ENCODE results near the gene LMNB1.
"Not testable (repeated sequence)": the region's sequence is repeated elsewhere in the genome, so short reads cannot be mapped to it uniquely, and the experiment has no call there.

Gene LMNB1

DNA sequence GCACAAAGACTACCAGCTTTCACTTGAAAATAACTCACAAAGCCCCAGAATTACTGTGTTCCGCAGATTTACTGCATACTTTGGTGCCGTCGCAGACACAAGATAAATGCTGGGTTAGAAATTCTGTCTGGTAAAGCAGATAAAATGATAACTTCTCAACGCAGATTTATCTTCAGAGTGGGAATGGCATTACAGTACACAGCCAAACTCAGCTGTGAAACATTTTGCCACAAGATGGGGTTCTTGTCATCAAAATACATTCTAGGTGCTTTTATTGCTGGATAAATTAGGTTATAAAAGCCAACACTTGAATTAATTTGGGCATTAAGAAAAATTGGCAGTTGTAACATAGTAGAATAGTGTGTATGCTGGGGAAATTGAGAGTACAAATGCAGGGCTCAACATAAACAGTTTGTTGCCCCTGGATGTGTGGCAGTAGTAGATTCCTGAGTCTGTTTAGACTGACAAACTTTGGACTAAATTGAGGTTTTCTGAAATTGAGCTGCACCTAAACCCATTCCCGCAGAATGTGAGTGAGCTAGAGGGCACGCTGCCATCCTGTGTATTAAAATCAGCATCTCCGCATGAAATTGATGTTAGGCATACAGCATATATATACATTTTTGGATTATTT, 61.1 kb downstream of the LMNB1 start:
- Histone ChIP-seq H3K36me3 (ENCODE audit: control insufficient read depth, insufficient read depth, low read length) (no peaks in the 10 kb centered on the region), H3K9me3 (ENCODE audit: control insufficient read depth, low read length) (no peaks in the 10 kb centered on the region), H3K4me3 (ENCODE audit: low read length) (no peak overlapping the region), H3K4me1 (ENCODE audit: control insufficient read depth, insufficient read depth, low read length) (no peaks in the 10 kb centered on the region), H3K27me3 (ENCODE audit: control insufficient read depth, insufficient read depth, low read length) (no peaks in the 10 kb centered on the region), H3K9ac (ENCODE audit: low read length) (no peak overlapping the region)

GRCh38 chr5:126839407-126839806, 62.5 kb downstream of the LMNB1 start:
- not testable (repeated sequence) for H3K9me3 ChIP-seq (ENCODE audit: control insufficient read depth, low read length); H3K4me3 ChIP-seq (ENCODE audit: low read length); H3K9ac ChIP-seq (ENCODE audit: low read length); H3K27me3 ChIP-seq (ENCODE audit: control insufficient read depth, insufficient read depth, low read length); H3K4me1 ChIP-seq (ENCODE audit: control insufficient read depth, insufficient read depth, low read length); H3K36me3 ChIP-seq (ENCODE audit: control insufficient read depth, insufficient read depth, low read length)

- not testable (repeated sequence) for H3K4me1 ChIP-seq (ENCODE audit: control insufficient read depth, insufficient read depth, low read length); H3K27me3 ChIP-seq (ENCODE audit: control insufficient read depth, insufficient read depth, low read length); H3K4me3 ChIP-seq (ENCODE audit: low read length); H3K9me3 ChIP-seq (ENCODE audit: control insufficient read depth, low read length); H3K9ac ChIP-seq (ENCODE audit: low read length); H3K36me3 ChIP-seq (ENCODE audit: control insufficient read depth, insufficient read depth, low read length)
Measured at GRCh38 chr5:126843375-126843774, 66.4 kb downstream of the LMNB1 start.

DNA sequence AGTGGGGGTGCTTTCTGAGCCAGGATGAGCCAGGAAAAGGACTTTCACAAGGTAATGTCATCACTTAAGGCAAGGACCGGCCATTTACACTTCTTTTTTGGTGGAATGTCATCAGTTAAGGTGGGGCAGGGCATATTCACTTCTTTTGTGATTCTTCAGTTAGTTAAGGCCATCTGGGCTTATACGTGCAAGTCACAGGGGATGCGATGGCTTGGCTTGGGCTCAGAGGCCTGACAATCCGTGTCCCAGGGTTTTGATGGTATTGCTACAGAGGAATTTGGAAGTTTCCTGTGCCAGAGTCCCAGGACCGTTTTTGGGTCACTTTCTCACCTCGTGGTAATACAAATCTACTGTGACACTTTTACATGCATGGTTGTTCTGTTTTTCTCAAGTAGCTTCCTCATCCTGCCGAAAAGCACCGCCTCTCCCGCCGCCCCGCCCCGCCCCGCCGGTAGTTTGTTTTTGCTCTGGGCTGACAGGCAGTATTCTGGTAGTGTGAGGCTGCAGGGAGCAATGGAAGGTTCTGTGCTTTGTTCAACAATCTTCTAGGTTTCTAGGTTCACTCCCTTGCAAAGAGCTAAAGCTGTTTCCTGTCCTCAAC, 68.6 kb downstream of the LMNB1 start:
- not testable (repeated sequence) for H3K4me1 ChIP-seq (ENCODE audit: control insufficient read depth, insufficient read depth, low read length); H3K36me3 ChIP-seq (ENCODE audit: control insufficient read depth, insufficient read depth, low read length); H3K9me3 ChIP-seq (ENCODE audit: control insufficient read depth, low read length); H3K27me3 ChIP-seq (ENCODE audit: control insufficient read depth, insufficient read depth, low read length); H3K4me3 ChIP-seq (ENCODE audit: low read length); H3K9ac ChIP-seq (ENCODE audit: low read length)

GRCh38 chr5:126846344-126846743, 69.4 kb downstream of the LMNB1 start:
- H3K36me3 ChIP-seq (ENCODE audit: control insufficient read depth, insufficient read depth, low read length): no peaks in the 10 kb centered on the region
- H3K9ac ChIP-seq (ENCODE audit: low read length): no peak overlapping the region
- H3K4me3 ChIP-seq (ENCODE audit: low read length): no peak overlapping the region
- no peaks in the 10 kb centered on the region for H3K9me3 ChIP-seq (ENCODE audit: control insufficient read depth, low read length)
- H3K27me3 ChIP-seq (ENCODE audit: control insufficient read depth, insufficient read depth, low read length): no peaks in the 10 kb centered on the region
- H3K4me1 ChIP-seq (ENCODE audit: control insufficient read depth, insufficient read depth, low read length): no peaks in the 10 kb centered on the region

GRCh38 chr5:126846744-126847455, 70.0 kb downstream of the LMNB1 start:
- H3K4me1 ChIP-seq (ENCODE audit: control insufficient read depth, insufficient read depth, low read length): no peaks in the 10 kb centered on the region
- H3K36me3 ChIP-seq (ENCODE audit: control insufficient read depth, insufficient read depth, low read length): no peaks in the 10 kb centered on the region
- no peaks in the 10 kb centered on the region for H3K9me3 ChIP-seq (ENCODE audit: control insufficient read depth, low read length)
- no peak overlapping the region for H3K4me3 ChIP-seq (ENCODE audit: low read length)
- H3K27me3 ChIP-seq (ENCODE audit: control insufficient read depth, insufficient read depth, low read length): no peaks in the 10 kb centered on the region
- H3K9ac ChIP-seq (ENCODE audit: low read length): no peak overlapping the region

- H3K4me3 ChIP-seq (ENCODE audit: low read length): no peak overlapping the region
- H3K4me1 ChIP-seq (ENCODE audit: control insufficient read depth, insufficient read depth, low read length): no peaks in the 10 kb centered on the region
- H3K9me3 ChIP-seq (ENCODE audit: control insufficient read depth, low read length): no peaks in the 10 kb centered on the region
- H3K36me3 ChIP-seq (ENCODE audit: control insufficient read depth, insufficient read depth, low read length): no peaks in the 10 kb centered on the region
- no peaks in the 10 kb centered on the region for H3K27me3 ChIP-seq (ENCODE audit: control insufficient read depth, insufficient read depth, low read length)
- H3K9ac ChIP-seq (ENCODE audit: low read length): no peak overlapping the region
Measured at GRCh38 chr5:126847456-126847820, 70.5 kb downstream of the LMNB1 start.

DNA sequence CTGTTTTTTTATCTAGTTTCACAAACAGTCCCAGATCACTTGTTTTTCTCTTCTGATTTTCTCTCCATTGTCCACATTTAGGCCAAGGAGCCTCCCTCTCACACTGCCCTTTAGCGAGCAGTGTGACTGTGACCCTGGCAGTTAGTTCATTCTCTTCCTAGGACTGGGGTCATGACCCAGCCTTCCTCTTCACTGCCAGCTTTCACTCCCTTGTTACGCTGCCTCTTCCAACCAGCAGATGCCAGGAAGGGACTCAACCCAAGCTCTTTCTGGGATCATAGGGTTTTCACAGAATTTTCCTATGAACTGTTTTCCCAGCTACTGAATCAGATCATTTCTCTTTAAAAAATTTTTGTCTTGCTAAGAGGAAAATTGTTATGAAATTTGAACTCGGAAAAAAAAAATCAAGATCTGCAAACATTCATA, 70.9 kb downstream of the LMNB1 start:
- H3K4me1 ChIP-seq (ENCODE audit: control insufficient read depth, insufficient read depth, low read length): no peaks in the 10 kb centered on the region
- no peak overlapping the region for H3K9ac ChIP-seq (ENCODE audit: low read length)

GRCh38 chr5:126848253-126848652, 71.3 kb downstream of the LMNB1 start:
- H3K9ac ChIP-seq (ENCODE audit: low read length): no peak overlapping the region
- H3K36me3 ChIP-seq (ENCODE audit: control insufficient read depth, insufficient read depth, low read length): no peaks in the 10 kb centered on the region
- no peak overlapping the region for H3K4me3 ChIP-seq (ENCODE audit: low read length)
- no peaks in the 10 kb centered on the region for H3K27me3 ChIP-seq (ENCODE audit: control insufficient read depth, insufficient read depth, low read length)
- no peaks in the 10 kb centered on the region for H3K9me3 ChIP-seq (ENCODE audit: control insufficient read depth, low read length)
- no peaks in the 10 kb centered on the region for H3K4me1 ChIP-seq (ENCODE audit: control insufficient read depth, insufficient read depth, low read length)

More for the DNA sequence above, 70.9 kb downstream of the LMNB1 start:
- Histone ChIP-seq H3K36me3 (ENCODE audit: control insufficient read depth, insufficient read depth, low read length) (no peaks in the 10 kb centered on the region), H3K27me3 (ENCODE audit: control insufficient read depth, insufficient read depth, low read length) (no peaks in the 10 kb centered on the region), H3K4me3 (ENCODE audit: low read length) (no peak overlapping the region), H3K9me3 (ENCODE audit: control insufficient read depth, low read length) (no peaks in the 10 kb centered on the region)

- Histone ChIP-seq H3K9me3 (ENCODE audit: control insufficient read depth, low read length) (no peaks in the 10 kb centered on the region), H3K27me3 (ENCODE audit: control insufficient read depth, insufficient read depth, low read length) (no peaks in the 10 kb centered on the region), H3K36me3 (ENCODE audit: control insufficient read depth, insufficient read depth, low read length) (no peaks in the 10 kb centered on the region), H3K4me1 (ENCODE audit: control insufficient read depth, insufficient read depth, low read length) (no peaks in the 10 kb centered on the region), H3K9ac (ENCODE audit: low read length) (no peak overlapping the region), H3K4me3 (ENCODE audit: low read length) (no peak overlapping the region)
Measured at GRCh38 chr5:126849101-126849678, 72.3 kb downstream of the LMNB1 start.

DNA sequence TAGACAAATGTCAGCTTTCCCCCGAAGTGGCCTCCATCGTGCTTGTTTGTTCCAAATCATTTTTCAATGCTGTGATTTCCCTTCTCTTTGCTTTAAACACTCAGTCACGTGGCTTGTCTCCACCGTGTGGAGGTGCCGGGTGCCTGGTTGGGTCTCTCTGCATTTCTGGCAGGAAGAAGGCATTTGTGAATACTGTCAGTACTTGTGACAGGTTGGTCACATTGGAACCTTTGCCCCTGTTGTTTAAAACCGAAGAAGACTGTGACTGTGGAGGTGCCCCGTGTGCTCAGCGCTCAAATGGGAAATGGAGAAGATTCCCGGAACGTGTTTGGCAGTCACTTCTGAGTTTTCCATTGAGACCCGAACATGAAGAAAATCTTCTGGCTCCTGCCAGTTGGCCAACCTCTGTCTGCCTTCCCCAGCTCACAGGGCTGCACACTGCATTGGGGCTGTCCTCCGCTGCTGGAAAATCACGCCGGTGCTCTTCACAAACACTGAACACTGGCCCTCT, 74.6 kb downstream of the LMNB1 start:
- no peaks in the 10 kb centered on the region for H3K4me1 ChIP-seq (ENCODE audit: control insufficient read depth, insufficient read depth, low read length)
- H3K9me3 ChIP-seq (ENCODE audit: control insufficient read depth, low read length): no peaks in the 10 kb centered on the region
- no peak overlapping the region for H3K9ac ChIP-seq (ENCODE audit: low read length)
- no peak overlapping the region for H3K4me3 ChIP-seq (ENCODE audit: low read length)
- no peaks in the 10 kb centered on the region for H3K36me3 ChIP-seq (ENCODE audit: control insufficient read depth, insufficient read depth, low read length)
- H3K27me3 ChIP-seq (ENCODE audit: control insufficient read depth, insufficient read depth, low read length): no peaks in the 10 kb centered on the region

DNA sequence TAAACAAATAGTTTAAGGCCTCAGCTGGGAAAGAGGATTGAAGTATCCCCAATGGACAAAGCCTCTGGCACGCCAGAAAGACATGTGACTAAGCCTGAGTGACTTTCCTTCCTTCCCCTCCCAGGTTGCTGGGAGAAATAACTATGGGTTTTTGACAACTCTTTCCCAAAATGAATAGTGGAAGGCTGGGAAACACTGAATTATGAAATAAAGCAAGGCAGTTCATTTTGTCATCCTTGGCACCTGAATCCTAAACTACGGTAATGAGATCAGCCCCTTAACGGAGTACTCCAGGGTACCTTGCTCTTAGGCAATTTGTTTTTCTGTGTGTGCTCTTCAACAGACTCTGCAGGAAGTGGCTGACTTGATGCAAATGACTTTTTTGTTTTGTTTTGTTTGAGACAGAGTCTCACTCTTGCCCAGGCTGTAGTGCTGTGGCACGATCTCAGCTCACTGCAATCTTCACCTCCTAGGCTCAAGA, 75.2 kb downstream of the LMNB1 start:
- Histone ChIP-seq H3K27me3 (ENCODE audit: control insufficient read depth, insufficient read depth, low read length) (no peaks in the 10 kb centered on the region), H3K9ac (ENCODE audit: low read length) (no peak overlapping the region), H3K4me1 (ENCODE audit: control insufficient read depth, insufficient read depth, low read length) (no peaks in the 10 kb centered on the region), H3K36me3 (ENCODE audit: control insufficient read depth, insufficient read depth, low read length) (no peaks in the 10 kb centered on the region), H3K9me3 (ENCODE audit: control insufficient read depth, low read length) (no peaks in the 10 kb centered on the region), H3K4me3 (ENCODE audit: low read length) (no peak overlapping the region)

Data from mucosa of stomach (tissue), 1 donor.